ENCODE results near the gene PHF5A.

DNA sequence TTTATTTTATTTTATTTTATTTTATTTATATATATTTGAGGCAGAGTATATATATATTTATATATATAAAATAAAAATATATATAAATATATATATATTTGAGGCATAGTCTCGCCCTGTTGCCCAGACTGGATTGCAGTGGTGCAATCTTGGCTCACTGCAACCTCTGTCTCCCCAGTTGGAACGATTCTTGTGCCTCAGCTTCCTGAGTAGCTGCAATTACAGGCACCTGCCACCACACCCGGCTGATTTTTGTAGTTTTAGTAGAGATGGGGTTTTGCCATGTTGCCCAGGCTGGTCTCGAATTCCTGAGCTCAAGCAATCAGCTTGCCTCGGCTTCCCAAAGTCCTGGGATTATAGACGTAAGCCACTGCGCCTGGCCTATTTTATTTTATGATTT lies 31.8 kb upstream of the PHF5A start:
- no peak for TF ChIP-seq MAX (IDR thresholded peaks at IDR 0.05)
- TF ChIP-seq POLR2A (IDR thresholded peaks at IDR 0.05; ENCODE audit: control extremely low read depth in 1 of 2, low read depth in 2 of 2, low read length in 2 of 2) = no peak
- TF ChIP-seq RNF2 (IDR thresholded peaks at IDR 0.05; ENCODE audit: borderline replicate concordance, low read depth, low read length, missing control alignments, poor library complexity, severe bottlenecking) = no peak
- no peak for TF ChIP-seq EP300 (IDR thresholded peaks at IDR 0.05; ENCODE audit: borderline replicate concordance in 1 of 2, low read depth in 2 of 2, low read length in 2 of 2)
- TF ChIP-seq GABPA (IDR thresholded peaks at IDR 0.05; ENCODE audit: borderline replicate concordance, insufficient read depth, low read length) = no peak
- TF ChIP-seq, protein P1, sequence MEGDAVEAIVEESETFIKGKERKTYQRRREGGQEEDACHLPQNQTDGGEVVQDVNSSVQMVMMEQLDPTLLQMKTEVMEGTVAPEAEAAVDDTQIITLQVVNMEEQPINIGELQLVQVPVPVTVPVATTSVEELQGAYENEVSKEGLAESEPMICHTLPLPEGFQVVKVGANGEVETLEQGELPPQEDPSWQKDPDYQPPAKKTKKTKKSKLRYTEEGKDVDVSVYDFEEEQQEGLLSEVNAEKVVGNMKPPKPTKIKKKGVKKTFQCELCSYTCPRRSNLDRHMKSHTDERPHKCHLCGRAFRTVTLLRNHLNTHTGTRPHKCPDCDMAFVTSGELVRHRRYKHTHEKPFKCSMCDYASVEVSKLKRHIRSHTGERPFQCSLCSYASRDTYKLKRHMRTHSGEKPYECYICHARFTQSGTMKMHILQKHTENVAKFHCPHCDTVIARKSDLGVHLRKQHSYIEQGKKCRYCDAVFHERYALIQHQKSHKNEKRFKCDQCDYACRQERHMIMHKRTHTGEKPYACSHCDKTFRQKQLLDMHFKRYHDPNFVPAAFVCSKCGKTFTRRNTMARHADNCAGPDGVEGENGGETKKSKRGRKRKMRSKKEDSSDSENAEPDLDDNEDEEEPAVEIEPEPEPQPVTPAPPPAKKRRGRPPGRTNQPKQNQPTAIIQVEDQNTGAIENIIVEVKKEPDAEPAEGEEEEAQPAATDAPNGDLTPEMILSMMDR (IDR thresholded peaks at IDR 0.05; ENCODE audit: control extremely low read depth in 1 of 3, insufficient read depth in 1 of 3, low read depth in 1 of 3, low read length in 3 of 3) = no peak
- no peak for TF ChIP-seq BCL11A (IDR thresholded peaks at IDR 0.05; ENCODE audit: low read depth in 2 of 2, low read length in 2 of 2)
- TF ChIP-seq JUN (IDR thresholded peaks at IDR 0.05; ENCODE audit: low read depth, low read length) = no peak
- TF ChIP-seq EZH2 (IDR thresholded peaks at IDR 0.05; ENCODE audit: low read depth, low read length, severe bottlenecking) = no peak
- TF ChIP-seq TBP (IDR thresholded peaks at IDR 0.05; ENCODE audit: low read depth, low read length) = no peak
- TF ChIP-seq POLR2AphosphoS5 (IDR thresholded peaks at IDR 0.05; ENCODE audit: low read depth, low read length) = no peak

Measured in H1 (cell line).